ENCODE results near the gene WDR31.

The WDR31 gene

GRCh38 chr9:113363336-113363735 lies 23.3 kb upstream of the WDR31 start:
- no peak for DNase-seq (ENCODE audit: low read depth)
- TF ChIP-seq, protein P1, sequence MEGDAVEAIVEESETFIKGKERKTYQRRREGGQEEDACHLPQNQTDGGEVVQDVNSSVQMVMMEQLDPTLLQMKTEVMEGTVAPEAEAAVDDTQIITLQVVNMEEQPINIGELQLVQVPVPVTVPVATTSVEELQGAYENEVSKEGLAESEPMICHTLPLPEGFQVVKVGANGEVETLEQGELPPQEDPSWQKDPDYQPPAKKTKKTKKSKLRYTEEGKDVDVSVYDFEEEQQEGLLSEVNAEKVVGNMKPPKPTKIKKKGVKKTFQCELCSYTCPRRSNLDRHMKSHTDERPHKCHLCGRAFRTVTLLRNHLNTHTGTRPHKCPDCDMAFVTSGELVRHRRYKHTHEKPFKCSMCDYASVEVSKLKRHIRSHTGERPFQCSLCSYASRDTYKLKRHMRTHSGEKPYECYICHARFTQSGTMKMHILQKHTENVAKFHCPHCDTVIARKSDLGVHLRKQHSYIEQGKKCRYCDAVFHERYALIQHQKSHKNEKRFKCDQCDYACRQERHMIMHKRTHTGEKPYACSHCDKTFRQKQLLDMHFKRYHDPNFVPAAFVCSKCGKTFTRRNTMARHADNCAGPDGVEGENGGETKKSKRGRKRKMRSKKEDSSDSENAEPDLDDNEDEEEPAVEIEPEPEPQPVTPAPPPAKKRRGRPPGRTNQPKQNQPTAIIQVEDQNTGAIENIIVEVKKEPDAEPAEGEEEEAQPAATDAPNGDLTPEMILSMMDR (conservative IDR thresholded peaks at IDR 0.05; ENCODE audit: low read depth, low read length), result no peak
- no peak overlapping the region for H3K4me3 ChIP-seq (ENCODE audit: low read depth, low read length)

DNA sequence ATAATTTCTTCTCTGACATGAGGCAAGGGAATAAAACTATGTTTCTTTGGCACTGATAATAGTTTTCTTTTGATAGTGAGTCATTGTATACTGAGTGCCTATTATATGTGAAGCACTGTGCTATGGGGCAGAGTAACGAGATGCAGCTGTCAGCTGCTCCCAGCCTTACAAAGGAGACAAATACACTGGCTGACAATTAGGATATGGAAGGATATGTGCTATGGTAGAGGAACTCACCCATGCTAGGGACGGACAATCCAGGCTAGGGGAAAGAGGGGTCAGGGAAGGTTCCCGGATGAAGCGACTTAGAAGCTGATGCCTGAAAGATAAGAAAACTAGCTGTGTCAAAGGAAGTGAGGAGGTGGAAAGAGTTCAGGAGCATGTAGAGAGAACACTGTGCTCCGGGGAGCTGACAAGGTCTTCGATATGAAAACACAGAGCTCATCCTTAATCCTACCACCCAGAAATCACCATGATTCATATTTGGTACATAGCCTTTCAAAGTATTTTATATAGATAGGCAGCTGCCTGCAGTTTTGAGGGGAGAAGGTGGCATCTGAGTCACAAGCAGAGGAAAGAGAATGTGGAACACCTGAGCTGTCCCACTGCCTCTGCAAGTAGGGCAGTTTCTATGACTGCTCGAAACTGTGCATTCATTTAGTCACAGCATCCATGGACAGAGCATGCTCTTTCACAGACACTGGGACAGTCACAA lies 21.4 kb upstream of the WDR31 start:
- no peak overlapping the region for H3K4me3 ChIP-seq (ENCODE audit: low read depth, low read length)
- DNase-seq (ENCODE audit: low read depth), result peak; percentile 45
- TF ChIP-seq, protein P1 (conservative IDR thresholded peaks at IDR 0.05; ENCODE audit: low read depth, low read length), result no peak

GRCh38 chr9:113360242-113360842 lies 20.3 kb upstream of the WDR31 start:
- DNase-seq (ENCODE audit: low read depth), result no peak
- H3K4me3 ChIP-seq (ENCODE audit: low read depth, low read length), result no peak overlapping the region

DNA sequence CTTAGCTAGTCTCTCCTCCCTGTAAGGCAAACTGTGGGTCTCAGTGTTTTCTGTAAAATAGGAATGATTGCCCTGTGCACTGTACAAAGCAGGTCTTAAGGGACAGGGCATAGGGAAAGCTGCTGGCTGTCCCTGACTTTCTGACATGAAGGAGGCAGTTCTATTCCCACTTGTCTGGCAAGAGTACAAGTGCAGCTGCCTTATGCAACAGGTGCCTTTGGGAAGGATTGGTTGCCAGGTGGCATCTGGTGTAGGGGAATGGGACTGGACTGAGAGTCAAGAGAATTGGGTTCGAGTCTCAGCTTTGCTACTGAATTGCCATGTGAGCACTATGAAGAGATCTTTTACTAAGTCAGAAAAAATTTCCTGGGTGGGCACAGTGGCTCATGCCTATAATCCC lies 19.3 kb upstream of the WDR31 start:
- TF ChIP-seq, protein P1 (conservative IDR thresholded peaks at IDR 0.05; ENCODE audit: low read depth, low read length), result no peak
- no peak overlapping the region for H3K4me3 ChIP-seq (ENCODE audit: low read depth, low read length)
- DNase-seq (ENCODE audit: low read depth), result no peak

More at GRCh38 chr9:113360242-113360842, 20.3 kb upstream of the WDR31 start:
- TF ChIP-seq, protein P1 (conservative IDR thresholded peaks at IDR 0.05; ENCODE audit: low read depth, low read length), result no peak

GRCh38 chr9:113356686-113357292 lies 16.7 kb upstream of the WDR31 start:
- DNase-seq (ENCODE audit: low read depth), result no peak
- no peak overlapping the region for H3K4me3 ChIP-seq (ENCODE audit: low read depth, low read length)
- TF ChIP-seq, protein P1 (conservative IDR thresholded peaks at IDR 0.05; ENCODE audit: low read depth, low read length), result no peak

- TF ChIP-seq, protein P1 (conservative IDR thresholded peaks at IDR 0.05; ENCODE audit: low read depth, low read length), result peak; percentile 56
- DNase-seq (ENCODE audit: low read depth), result peak; percentile 55
- no peak overlapping the region for H3K4me3 ChIP-seq (ENCODE audit: low read depth, low read length)
These were observed 15.0 kb upstream of the WDR31 start for GRCh38 chr9:113355040-113355596.
